Neural cell (in vitro differentiated cells): ENCODE results near the gene CTDNEP1. TPM values are rescaled to one million over a fixed set of nuclear protein-coding genes. Genes with fewer than 3 reads are reported as not detected.
A peak's percentile ranks its signal among the peaks of the same experiment; 100 is the strongest.

Experiments
- H2AFZ ChIP-seq: fragments of 200-600, 300-800 bp; sonication (generic), shearing (Covaris generic); 2 replicates; pipeline ENCODE4 v1.6.0; 2014; ENCODE audit warnings: low read depth, mild to moderate bottlenecking, antibody characterized with exemption, low read length, moderate library complexity
- H3F3A ChIP-seq: fragments of 200-600 bp; shearing (Covaris generic); 2 replicates; pipeline ENCODE4 v1.6.1; 2016; ENCODE audit warnings: mild to moderate bottlenecking, moderate library complexity, mixed read lengths, antibody characterized with exemption, low read length; ENCODE audit not compliant: insufficient read depth, poor library complexity, severe bottlenecking
- H3K27ac ChIP-seq: fragments of 200-600, 300-800 bp; sonication (generic), shearing (Covaris generic); 2 replicates; pipeline ENCODE4 v1.5.1; 2014; ENCODE audit warnings: mild to moderate bottlenecking, low read length, moderate library complexity
- H3K27me3 ChIP-seq: fragments of 300-800, 200-600 bp; sonication (generic), shearing (Covaris generic); 2 replicates; pipeline ENCODE4 v1.6.0; 2014; ENCODE audit warnings: mild to moderate bottlenecking, low read depth, low read length, moderate library complexity; ENCODE audit not compliant: insufficient read depth
- H3K36me3 ChIP-seq: fragments of 300-800, 200-600 bp; sonication (generic), shearing (Covaris generic); 2 replicates; pipeline ENCODE4 v1.5.1; 2014; ENCODE audit warnings: mild to moderate bottlenecking, antibody characterized with exemption, low read length, moderate library complexity; ENCODE audit not compliant: insufficient read depth
- H3K4me2 ChIP-seq: fragments of 300-800, 200-600 bp; sonication (generic), shearing (Covaris generic); 2 replicates; pipeline ENCODE4 v1.6.0; 2014; ENCODE audit warnings: mild to moderate bottlenecking, low read length
- H3K4me3 ChIP-seq: fragments of 300-800, 200-600 bp; sonication (generic), shearing (Covaris generic); 2 replicates; pipeline ENCODE4 v1.5.1; 2014; ENCODE audit warnings: mild to moderate bottlenecking, low read length, moderate library complexity
- H3K79me2 ChIP-seq: fragments of 200-600 bp; shearing (Covaris generic); replicated peaks from 2 replicates; pipeline ENCODE4 v1.6.0; 2014; ENCODE audit warnings: mild to moderate bottlenecking, low read length, moderate library complexity; ENCODE audit not compliant: insufficient read depth
- H3K9ac ChIP-seq: fragments of 300-800, 200-600 bp; sonication (generic), shearing (Covaris generic); 2 replicates; pipeline ENCODE4 v1.6.1; 2016; ENCODE audit warnings: mild to moderate bottlenecking, low read length, mixed read lengths
- H3K9me2 ChIP-seq: fragments of 200-600 bp; shearing (Covaris generic); 2 replicates; pipeline ENCODE4 v1.6.1; 2016; ENCODE audit warnings: mild to moderate bottlenecking, low read length, mixed read lengths; ENCODE audit not compliant: insufficient read depth
- H3K9me3 ChIP-seq: fragments of 200-600, 300-800 bp; sonication (generic), shearing (Covaris generic); 2 replicates; pipeline ENCODE4 v1.6.1; 2016; ENCODE audit warnings: mild to moderate bottlenecking, mixed run types, low read length, moderate library complexity, mixed read lengths
- H4K20me1 ChIP-seq: fragments of 200-600 bp; shearing (Covaris generic); 2 replicates; pipeline ENCODE4 v1.6.1; 2016; ENCODE audit warnings: mild to moderate bottlenecking, mixed run types; ENCODE audit not compliant: insufficient read depth
- EP300 ChIP-seq: fragments of 450-650 bp; conservative IDR thresholded peaks from 2 replicates; pipeline ENCODE4 v1.6.1; 2014; ENCODE audit warnings: antibody characterized with exemption, mild to moderate bottlenecking, moderate library complexity; ENCODE audit not compliant: poor library complexity, severe bottlenecking
- EZH2 ChIP-seq: fragments of 200-600, 300-800 bp; shearing (Covaris generic), sonication (generic); IDR thresholded peaks from 2 replicates; pipeline ENCODE4 v1.6.1; 2014; ENCODE audit warnings: antibody characterized with exemption, low read length, borderline replicate concordance, mild to moderate bottlenecking; ENCODE audit not compliant: insufficient read depth, poor library complexity, severe bottlenecking
- MXI1 ChIP-seq: fragments of 450-650 bp; conservative IDR thresholded peaks from 2 replicates; pipeline ENCODE4 v1.6.1; 2014; ENCODE audit warnings: antibody characterized with exemption, mild to moderate bottlenecking; ENCODE audit not compliant: poor library complexity, severe bottlenecking
- POLR2AphosphoS5 ChIP-seq: IDR thresholded peaks from 2 replicates; pipeline ENCODE4 v1.6.1; 2012
- RAD21 ChIP-seq: fragments of 450-650 bp; conservative IDR thresholded peaks from 2 replicates; pipeline ENCODE4 v1.6.1; 2014; ENCODE audit warnings: antibody characterized with exemption, mild to moderate bottlenecking, moderate library complexity
- SMC3 ChIP-seq: fragments of 450-650 bp; conservative IDR thresholded peaks from 2 replicates; pipeline ENCODE4 v1.6.1; 2014; ENCODE audit warnings: antibody characterized with exemption, mild to moderate bottlenecking, moderate library complexity; ENCODE audit not compliant: poor library complexity
- TAF1 ChIP-seq: IDR thresholded peaks from 2 replicates; pipeline ENCODE4 v1.6.1; 2012; ENCODE audit warnings: low read depth
- polyA plus RNA-seq: library from polyadenylated mRNA; depleted of rRNA; stranded (reverse); fragments of >200 nt; gene quantifications from 2 replicates; pipeline ENCODE4 v1.2.3, GENCODE V29; 2014
- TF ChIP-seq, protein P1 (sequence below): fragments of 450-650 bp; IDR thresholded peaks from 2 replicates; pipeline ENCODE4 v1.5.1; 2014; ENCODE audit warnings: antibody characterized with exemption, mild to moderate bottlenecking, moderate library complexity; ENCODE audit not compliant: poor library complexity, severe bottlenecking
- TF ChIP-seq, protein P2 (sequence below): IDR thresholded peaks from 2 replicates; pipeline ENCODE4 v1.6.1; 2012; ENCODE audit warnings: borderline replicate concordance

The CTDNEP1 gene
- polyA plus RNA-seq, 1 donor from 2014 or later: 39.4 TPM

- TF ChIP-seq MXI1 (no peak), SMC3 (no peak), TAF1 (no peak), POLR2AphosphoS5 (no peak), RAD21 (no peak), EZH2 (no peak), EP300 (no peak)
- TF ChIP-seq, protein P1, sequence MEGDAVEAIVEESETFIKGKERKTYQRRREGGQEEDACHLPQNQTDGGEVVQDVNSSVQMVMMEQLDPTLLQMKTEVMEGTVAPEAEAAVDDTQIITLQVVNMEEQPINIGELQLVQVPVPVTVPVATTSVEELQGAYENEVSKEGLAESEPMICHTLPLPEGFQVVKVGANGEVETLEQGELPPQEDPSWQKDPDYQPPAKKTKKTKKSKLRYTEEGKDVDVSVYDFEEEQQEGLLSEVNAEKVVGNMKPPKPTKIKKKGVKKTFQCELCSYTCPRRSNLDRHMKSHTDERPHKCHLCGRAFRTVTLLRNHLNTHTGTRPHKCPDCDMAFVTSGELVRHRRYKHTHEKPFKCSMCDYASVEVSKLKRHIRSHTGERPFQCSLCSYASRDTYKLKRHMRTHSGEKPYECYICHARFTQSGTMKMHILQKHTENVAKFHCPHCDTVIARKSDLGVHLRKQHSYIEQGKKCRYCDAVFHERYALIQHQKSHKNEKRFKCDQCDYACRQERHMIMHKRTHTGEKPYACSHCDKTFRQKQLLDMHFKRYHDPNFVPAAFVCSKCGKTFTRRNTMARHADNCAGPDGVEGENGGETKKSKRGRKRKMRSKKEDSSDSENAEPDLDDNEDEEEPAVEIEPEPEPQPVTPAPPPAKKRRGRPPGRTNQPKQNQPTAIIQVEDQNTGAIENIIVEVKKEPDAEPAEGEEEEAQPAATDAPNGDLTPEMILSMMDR: no peak
- TF ChIP-seq, protein P2, sequence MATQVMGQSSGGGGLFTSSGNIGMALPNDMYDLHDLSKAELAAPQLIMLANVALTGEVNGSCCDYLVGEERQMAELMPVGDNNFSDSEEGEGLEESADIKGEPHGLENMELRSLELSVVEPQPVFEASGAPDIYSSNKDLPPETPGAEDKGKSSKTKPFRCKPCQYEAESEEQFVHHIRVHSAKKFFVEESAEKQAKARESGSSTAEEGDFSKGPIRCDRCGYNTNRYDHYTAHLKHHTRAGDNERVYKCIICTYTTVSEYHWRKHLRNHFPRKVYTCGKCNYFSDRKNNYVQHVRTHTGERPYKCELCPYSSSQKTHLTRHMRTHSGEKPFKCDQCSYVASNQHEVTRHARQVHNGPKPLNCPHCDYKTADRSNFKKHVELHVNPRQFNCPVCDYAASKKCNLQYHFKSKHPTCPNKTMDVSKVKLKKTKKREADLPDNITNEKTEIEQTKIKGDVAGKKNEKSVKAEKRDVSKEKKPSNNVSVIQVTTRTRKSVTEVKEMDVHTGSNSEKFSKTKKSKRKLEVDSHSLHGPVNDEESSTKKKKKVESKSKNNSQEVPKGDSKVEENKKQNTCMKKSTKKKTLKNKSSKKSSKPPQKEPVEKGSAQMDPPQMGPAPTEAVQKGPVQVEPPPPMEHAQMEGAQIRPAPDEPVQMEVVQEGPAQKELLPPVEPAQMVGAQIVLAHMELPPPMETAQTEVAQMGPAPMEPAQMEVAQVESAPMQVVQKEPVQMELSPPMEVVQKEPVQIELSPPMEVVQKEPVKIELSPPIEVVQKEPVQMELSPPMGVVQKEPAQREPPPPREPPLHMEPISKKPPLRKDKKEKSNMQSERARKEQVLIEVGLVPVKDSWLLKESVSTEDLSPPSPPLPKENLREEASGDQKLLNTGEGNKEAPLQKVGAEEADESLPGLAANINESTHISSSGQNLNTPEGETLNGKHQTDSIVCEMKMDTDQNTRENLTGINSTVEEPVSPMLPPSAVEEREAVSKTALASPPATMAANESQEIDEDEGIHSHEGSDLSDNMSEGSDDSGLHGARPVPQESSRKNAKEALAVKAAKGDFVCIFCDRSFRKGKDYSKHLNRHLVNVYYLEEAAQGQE: no peak
- peaks cover 49% of the 10 kb centered on the region for H3K27me3 ChIP-seq
These were observed 42.5 kb upstream of the CTDNEP1 start for GRCh38 chr17:7293816-7294613.

GRCh38 chr17:7293159-7293558 lies 41.6 kb upstream of the CTDNEP1 start:
- no peak overlapping the region for H3K4me2 ChIP-seq
- TF ChIP-seq POLR2AphosphoS5 (no peak), TAF1 (no peak), RAD21 (no peak), EP300 (no peak), SMC3 (no peak), MXI1 (no peak), EZH2 (no peak)
- TF ChIP-seq, protein P2: no peak
- TF ChIP-seq, protein P1: no peak
- H3F3A ChIP-seq: no peaks in the 10 kb centered on the region
- no peak overlapping the region for H2AFZ ChIP-seq
- H3K4me3 ChIP-seq: no peak overlapping the region
- H3K27ac ChIP-seq: no peak overlapping the region
- H3K9me3 ChIP-seq: no peaks in the 10 kb centered on the region
- H3K36me3 ChIP-seq: no peaks in the 10 kb centered on the region
- H3K9me2 ChIP-seq: no peaks in the 10 kb centered on the region
- H4K20me1 ChIP-seq: no peaks in the 10 kb centered on the region
- peaks cover 49% of the 10 kb centered on the region for H3K27me3 ChIP-seq
- no peaks in the 10 kb centered on the region for H3K79me2 ChIP-seq
- no peak overlapping the region for H3K9ac ChIP-seq

More at GRCh38 chr17:7293816-7294613, 42.5 kb upstream of the CTDNEP1 start:
- Histone ChIP-seq H3K9me3 (no peaks in the 10 kb centered on the region), H3K4me2 (no peak overlapping the region), H3K27ac (no peak overlapping the region), H2AFZ (no peak overlapping the region), H3K4me3 (peak overlapping the region; percentile 66), H3K36me3 (no peaks in the 10 kb centered on the region), H3F3A (no peaks in the 10 kb centered on the region), H4K20me1 (no peaks in the 10 kb centered on the region), H3K9ac (no peak overlapping the region), H3K79me2 (no peaks in the 10 kb centered on the region), H3K9me2 (no peaks in the 10 kb centered on the region)
